Uterine smooth muscle cell (primary cell): Measurements from ENCODE around the gene VEGFB. TPM values are rescaled to one million over a fixed set of nuclear protein-coding genes. Genes with fewer than 3 reads are reported as not detected.

ENCODE experiments used
- total RNA-seq: library from RNA; depleted of rRNA; stranded (reverse); fragments of >200 nt; gene quantifications from 2 replicates; pipeline ENCODE4 v1.2.3, GENCODE V29; 2014

VEGFB gene
- total RNA-seq, 1 donor from 2014 or later: 38.9 TPM

Other genes with a start within 250 kb of the VEGFB start
- gene OTUB1, start 248.1 kb upstream of the VEGFB start, total RNA-seq: 37.5 and 54.6 TPM in 2 replicates
- 0.12 TPM in 1 of 2 replicates, not detected in the other for gene FLRT1, start 198.7 kb upstream of the VEGFB start, total RNA-seq
- 9.3 and 20.5 TPM in 2 replicates for gene MACROD1, start 68.5 kb upstream of the VEGFB start, total RNA-seq
- gene STIP1, start 48.4 kb upstream of the VEGFB start, total RNA-seq: 141 and 237 TPM in 2 replicates
- gene FERMT3, start 27.9 kb upstream of the VEGFB start, total RNA-seq: 3.2 and 4.8 TPM in 2 replicates
- 39.1 and 46.2 TPM in 2 replicates for gene TRPT1, start 8.4 kb upstream of the VEGFB start, total RNA-seq
- 63.5 and 71.4 TPM in 2 replicates for gene NUDT22, start 8.3 kb upstream of the VEGFB start, total RNA-seq
- gene DNAJC4, start 4.0 kb upstream of the VEGFB start, total RNA-seq: 4.5 and 9.1 TPM in 2 replicates
- gene FKBP2, start 6.5 kb downstream of the VEGFB start, total RNA-seq: 40.7 and 59.2 TPM in 2 replicates
- 296 and 414 TPM in 2 replicates for gene PPP1R14B, start 12.4 kb downstream of the VEGFB start, total RNA-seq
- 55.2 and 56.8 TPM in 2 replicates for gene PLCB3, start 16.9 kb downstream of the VEGFB start, total RNA-seq
- gene BAD, start 50.1 kb downstream of the VEGFB start, total RNA-seq: 55.6 and 65.6 TPM in 2 replicates
- gene GPR137, start 51.3 kb downstream of the VEGFB start, total RNA-seq: 5.3 and 8.1 TPM in 2 replicates
- not detected in 2 replicates for gene KCNK4, start 56.7 kb downstream of the VEGFB start, total RNA-seq
- not detected in 2 replicates for gene CATSPERZ, start 65.8 kb downstream of the VEGFB start, total RNA-seq
- gene ESRRA, start 70.9 kb downstream of the VEGFB start, total RNA-seq: 33.6 and 40.9 TPM in 2 replicates
- 345 and 365 TPM in 2 replicates for gene TRMT112, start 83.0 kb downstream of the VEGFB start, total RNA-seq
- 201 and 411 TPM in 2 replicates for gene PRDX5, start 83.5 kb downstream of the VEGFB start, total RNA-seq
- 1.9 and 2.0 TPM in 2 replicates for gene CCDC88B, start 105.6 kb downstream of the VEGFB start, total RNA-seq
- gene RPS6KA4, start 124.6 kb downstream of the VEGFB start, total RNA-seq: 39.7 and 58.7 TPM in 2 replicates